Measurements from ENCODE around the gene ROBO2.

DNA sequence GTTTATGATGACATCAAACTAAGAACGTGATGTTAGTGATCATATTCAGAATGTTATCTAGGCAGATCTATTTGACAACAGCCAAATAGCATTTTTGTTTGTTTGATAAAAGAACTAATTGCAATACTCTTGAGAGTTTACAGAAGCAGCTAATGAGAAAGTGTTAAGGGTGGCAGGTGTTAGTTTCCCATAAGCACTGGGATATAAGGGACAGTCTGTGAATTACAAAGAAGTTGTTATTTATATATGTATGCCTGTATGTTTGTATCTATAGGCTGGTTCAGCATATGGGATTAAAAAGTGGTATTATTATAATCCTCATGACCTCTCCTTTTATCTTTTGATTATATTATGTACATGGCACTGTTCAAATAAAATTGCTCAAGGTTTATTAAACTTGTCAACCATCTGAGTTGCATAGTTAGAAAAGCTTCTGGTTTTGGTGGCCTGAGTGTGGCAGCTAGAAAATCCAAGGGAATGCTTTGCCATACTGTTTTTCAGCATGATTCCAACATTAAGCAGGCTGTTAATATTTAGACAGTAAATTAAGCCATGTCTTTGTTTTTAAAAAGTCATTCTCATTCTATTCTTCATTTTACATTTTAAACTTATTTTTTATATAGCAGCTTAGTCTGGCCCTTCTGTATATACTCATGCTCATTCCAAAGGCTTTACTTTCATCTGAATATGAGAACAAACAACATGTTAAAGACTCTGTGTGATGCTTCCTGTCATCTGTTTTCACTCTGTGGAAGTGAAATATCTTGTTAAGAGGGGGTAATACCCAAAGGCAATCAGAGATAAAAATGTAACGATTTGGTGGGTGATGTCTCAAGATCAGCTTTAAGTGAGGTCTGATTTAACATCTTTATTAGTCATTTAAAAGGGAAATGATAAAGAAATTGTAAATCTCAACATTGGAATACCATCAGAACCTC, 13.1 kb downstream of the ROBO2 start:
- TF ChIP-seq POLR2A (IDR thresholded peaks at IDR 0.05; ENCODE audit: low read depth, low read length) = no peak
- no peak for TF ChIP-seq POLR2AphosphoS5 (IDR thresholded peaks at IDR 0.05; ENCODE audit: low read depth, low read length)

Data from GM12892 (cell line).